ENCODE measurements around the gene UGT1A9.

GRCh38 chr2:233673896-233674295 is 2.2 kb downstream of the UGT1A9 start:
- TF ChIP-seq POLR2A (IDR thresholded peaks at IDR 0.05; ENCODE audit: low read depth, low read length) (no peak), POLR2AphosphoS5 (IDR thresholded peaks at IDR 0.05; ENCODE audit: low read depth, low read length) (no peak)
